ENCODE measurements around the gene PLD1. TPM values are rescaled to one million over a fixed set of nuclear protein-coding genes. Genes with fewer than 3 reads are reported as not detected.

Gene PLD1
- total RNA-seq, 1 donor, result 19.4 TPM

DNA sequence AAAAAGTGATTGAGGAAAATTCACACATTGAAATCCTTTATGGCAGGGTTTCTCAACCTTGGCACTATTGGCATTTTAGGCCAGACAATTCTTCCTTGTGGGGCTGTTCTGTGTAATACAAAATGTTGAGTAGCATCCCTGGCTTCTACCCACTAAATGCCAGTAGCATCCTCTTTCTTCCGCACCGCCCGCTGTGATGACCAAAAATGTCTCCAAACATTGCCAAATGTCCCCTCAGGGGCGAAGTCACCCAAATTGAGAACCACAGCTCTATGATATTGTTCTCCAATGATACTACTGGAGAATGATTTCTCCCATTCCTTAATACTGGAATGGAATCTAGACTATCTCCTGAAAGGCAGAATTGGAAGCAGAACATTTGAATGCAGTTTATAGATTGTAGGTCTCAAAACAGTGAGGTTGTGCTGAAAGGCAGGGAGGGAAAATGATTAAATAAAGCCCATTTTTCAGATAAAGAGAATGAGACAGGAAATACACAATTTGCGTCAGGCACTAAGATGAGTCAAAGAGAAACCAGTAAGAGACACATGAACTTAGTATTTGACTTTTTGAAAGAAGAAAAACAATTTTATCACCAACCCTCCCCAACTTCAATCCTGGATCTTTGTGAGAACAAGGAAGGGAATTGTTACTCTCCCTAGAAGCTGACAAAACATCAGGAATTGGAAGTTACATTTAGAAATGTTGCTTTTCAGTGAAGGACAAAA is 248.5 kb downstream of the PLD1 start:
- peak; percentile 28 for DNase-seq (ENCODE audit: low read depth)
- no peak overlapping the region for H3K4me3 ChIP-seq (ENCODE audit: low read depth, low read length)
- TF ChIP-seq, protein P1, sequence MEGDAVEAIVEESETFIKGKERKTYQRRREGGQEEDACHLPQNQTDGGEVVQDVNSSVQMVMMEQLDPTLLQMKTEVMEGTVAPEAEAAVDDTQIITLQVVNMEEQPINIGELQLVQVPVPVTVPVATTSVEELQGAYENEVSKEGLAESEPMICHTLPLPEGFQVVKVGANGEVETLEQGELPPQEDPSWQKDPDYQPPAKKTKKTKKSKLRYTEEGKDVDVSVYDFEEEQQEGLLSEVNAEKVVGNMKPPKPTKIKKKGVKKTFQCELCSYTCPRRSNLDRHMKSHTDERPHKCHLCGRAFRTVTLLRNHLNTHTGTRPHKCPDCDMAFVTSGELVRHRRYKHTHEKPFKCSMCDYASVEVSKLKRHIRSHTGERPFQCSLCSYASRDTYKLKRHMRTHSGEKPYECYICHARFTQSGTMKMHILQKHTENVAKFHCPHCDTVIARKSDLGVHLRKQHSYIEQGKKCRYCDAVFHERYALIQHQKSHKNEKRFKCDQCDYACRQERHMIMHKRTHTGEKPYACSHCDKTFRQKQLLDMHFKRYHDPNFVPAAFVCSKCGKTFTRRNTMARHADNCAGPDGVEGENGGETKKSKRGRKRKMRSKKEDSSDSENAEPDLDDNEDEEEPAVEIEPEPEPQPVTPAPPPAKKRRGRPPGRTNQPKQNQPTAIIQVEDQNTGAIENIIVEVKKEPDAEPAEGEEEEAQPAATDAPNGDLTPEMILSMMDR (IDR thresholded peaks at IDR 0.05; ENCODE audit: insufficient read depth, low read depth, low read length), result no peak

- TF ChIP-seq, protein P1 (IDR thresholded peaks at IDR 0.05; ENCODE audit: insufficient read depth, low read depth, low read length), result no peak
- no peak overlapping the region for H3K4me3 ChIP-seq (ENCODE audit: low read depth, low read length)
- DNase-seq (ENCODE audit: low read depth), result no peak
Observed at GRCh38 chr3:171559586-171559985, 250.7 kb downstream of the PLD1 start.

- no peak overlapping the region for H3K4me3 ChIP-seq (ENCODE audit: low read depth, low read length)
- TF ChIP-seq, protein P1 (IDR thresholded peaks at IDR 0.05; ENCODE audit: insufficient read depth, low read depth, low read length), result no peak
- no peak for DNase-seq (ENCODE audit: low read depth)
Observed at GRCh38 chr3:171558188-171558696, 252.0 kb downstream of the PLD1 start.

DNA sequence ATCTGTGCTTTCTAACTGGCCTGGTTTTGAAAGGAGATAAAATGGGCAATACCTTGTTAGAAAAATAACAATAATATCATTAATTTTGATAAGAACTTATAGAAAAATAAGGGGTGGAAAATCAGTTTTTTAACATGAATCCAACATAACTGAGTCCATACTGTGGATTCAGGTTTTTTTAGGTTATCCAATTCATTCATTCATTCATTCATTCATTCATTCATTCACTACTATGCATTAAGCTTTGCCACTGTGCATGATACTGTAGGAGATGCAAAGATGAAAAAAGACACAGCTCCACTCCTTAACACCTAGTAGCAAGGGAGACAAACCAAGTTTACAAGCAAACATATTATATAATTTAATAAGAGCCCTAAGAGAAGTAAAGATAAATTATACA is 253.1 kb downstream of the PLD1 start:
- no peak overlapping the region for H3K4me3 ChIP-seq (ENCODE audit: low read depth, low read length)
- DNase-seq (ENCODE audit: low read depth), result no peak
- TF ChIP-seq, protein P1 (IDR thresholded peaks at IDR 0.05; ENCODE audit: insufficient read depth, low read depth, low read length), result no peak

- no peak overlapping the region for H3K4me3 ChIP-seq (ENCODE audit: low read depth, low read length)
- TF ChIP-seq, protein P1 (IDR thresholded peaks at IDR 0.05; ENCODE audit: insufficient read depth, low read depth, low read length), result no peak
- no peak for DNase-seq (ENCODE audit: low read depth)
Observed at GRCh38 chr3:171556574-171557145, 253.6 kb downstream of the PLD1 start.

DNA sequence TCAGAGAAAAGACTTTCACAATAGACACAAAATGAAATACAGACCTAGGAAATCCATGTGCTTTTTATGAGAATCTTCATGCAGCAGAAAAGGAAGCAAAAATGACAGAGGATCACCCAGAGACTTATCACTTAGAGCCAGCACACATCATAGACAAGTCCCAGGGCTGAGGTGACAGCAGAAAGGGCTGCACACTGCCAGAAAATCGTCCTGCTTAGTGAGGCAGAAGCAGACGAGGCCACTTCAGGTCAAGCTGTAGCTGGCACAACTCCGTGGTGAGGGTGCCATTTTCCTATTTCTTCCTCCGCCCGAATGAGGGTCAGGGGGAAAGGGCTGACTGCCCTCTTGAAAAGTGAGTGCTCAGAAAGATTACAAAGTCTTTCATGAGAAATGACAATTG is 254.1 kb downstream of the PLD1 start:
- no peak for DNase-seq (ENCODE audit: low read depth)
- TF ChIP-seq, protein P1 (IDR thresholded peaks at IDR 0.05; ENCODE audit: insufficient read depth, low read depth, low read length), result no peak
- no peak overlapping the region for H3K4me3 ChIP-seq (ENCODE audit: low read depth, low read length)
